ENCODE data around the gene TUT1.

Gene TUT1

GRCh38 chr11:62615521-62615920, 24.2 kb upstream of the TUT1 start:
- Histone ChIP-seq H3K4me3 (ENCODE audit: low read length) (no peak overlapping the region), H4K20me1 (ENCODE audit: insufficient read depth, low read length) (no peaks in the 10 kb centered on the region), H3K27ac (ENCODE audit: low read length) (no peak overlapping the region), H3K36me3 (replicated peaks; ENCODE audit: low read depth, low read length) (peaks cover 16% of the 10 kb centered on the region), H2AFZ (ENCODE audit: low read depth, low read length) (no peak overlapping the region), H3K4me2 (ENCODE audit: low read length) (no peak overlapping the region), H3K27me3 (ENCODE audit: low read depth, low read length) (no peaks in the 10 kb centered on the region), H3K9ac (ENCODE audit: low read length) (no peak overlapping the region), H3K4me1 (ENCODE audit: low read length) (peaks cover 13% of the 10 kb centered on the region), H3K79me2 (ENCODE audit: low read length) (peaks cover 23% of the 10 kb centered on the region), H3K9me3 (ENCODE audit: insufficient read depth, low read length) (no peaks in the 10 kb centered on the region)
- no peak for TF ChIP-seq CTCF (IDR thresholded peaks at IDR 0.05; ENCODE audit: low read depth, low read length)
- TF ChIP-seq EZH2phosphoT487 (IDR thresholded peaks at IDR 0.05; ENCODE audit: low read depth), result no peak

- TF ChIP-seq EZH2phosphoT487 (IDR thresholded peaks at IDR 0.05; ENCODE audit: low read depth) (no peak), CTCF (IDR thresholded peaks at IDR 0.05; ENCODE audit: low read depth, low read length) (no peak)
- no peak overlapping the region for H2AFZ ChIP-seq (ENCODE audit: low read depth, low read length)
- H3K4me3 ChIP-seq (ENCODE audit: low read length), result no peak overlapping the region
- H3K27ac ChIP-seq (ENCODE audit: low read length), result no peak overlapping the region
- H3K27me3 ChIP-seq (ENCODE audit: low read depth, low read length), result no peaks in the 10 kb centered on the region
- peaks cover 9% of the 10 kb centered on the region for H3K4me1 ChIP-seq (ENCODE audit: low read length)
- H3K36me3 ChIP-seq (replicated peaks; ENCODE audit: low read depth, low read length), result peaks cover 18% of the 10 kb centered on the region
- H3K79me2 ChIP-seq (ENCODE audit: low read length), result peaks cover 16% of the 10 kb centered on the region
- no peak overlapping the region for H3K4me2 ChIP-seq (ENCODE audit: low read length)
- no peak overlapping the region for H3K9ac ChIP-seq (ENCODE audit: low read length)
- no peaks in the 10 kb centered on the region for H4K20me1 ChIP-seq (ENCODE audit: insufficient read depth, low read length)
- no peaks in the 10 kb centered on the region for H3K9me3 ChIP-seq (ENCODE audit: insufficient read depth, low read length)
These were observed 23.0 kb upstream of the TUT1 start for GRCh38 chr11:62614275-62614674.

- H3K27ac ChIP-seq (ENCODE audit: low read length), result peak overlapping the region; percentile 72; the same call in 1 of the 2 replicates
These were observed 22.0 kb upstream of the TUT1 start for GRCh38 chr11:62613291-62613778.

More at GRCh38 chr11:62613291-62613778, 22.0 kb upstream of the TUT1 start:
- peaks cover 16% of the 10 kb centered on the region for H3K79me2 ChIP-seq (ENCODE audit: low read length)
- no peak overlapping the region for H2AFZ ChIP-seq (ENCODE audit: low read depth, low read length)
- H3K9me3 ChIP-seq (ENCODE audit: insufficient read depth, low read length), result no peaks in the 10 kb centered on the region
- H3K9ac ChIP-seq (ENCODE audit: low read length), result no peak overlapping the region
- no peaks in the 10 kb centered on the region for H4K20me1 ChIP-seq (ENCODE audit: insufficient read depth, low read length)
- H3K4me3 ChIP-seq (ENCODE audit: low read length), result peak overlapping the region; percentile 91; the same call in 1 of the 2 replicates
- peak overlapping the region; percentile 96; the same call in 1 of the 2 replicates for H3K4me2 ChIP-seq (ENCODE audit: low read length)
- H3K36me3 ChIP-seq (replicated peaks; ENCODE audit: low read depth, low read length), result peaks cover 15% of the 10 kb centered on the region
- no peak for TF ChIP-seq CTCF (IDR thresholded peaks at IDR 0.05; ENCODE audit: low read depth, low read length)
- no peak for TF ChIP-seq EZH2phosphoT487 (IDR thresholded peaks at IDR 0.05; ENCODE audit: low read depth)
- peaks cover 9% of the 10 kb centered on the region for H3K4me1 ChIP-seq (ENCODE audit: low read length)
- H3K27me3 ChIP-seq (ENCODE audit: low read depth, low read length), result no peaks in the 10 kb centered on the region
